Keratinocyte (primary cell): ENCODE data around the gene LHFPL3.

Source experiments
- CTCF ChIP-seq, 3 experiments: IDR thresholded peaks in 1 of 3; conservative IDR thresholded peaks in 1 of 3; optimal IDR thresholded peaks in 1 of 3; 2 replicates in 2 of 3; 3 replicates in 1 of 3; pipeline versions ENCODE3 to v1.5.1; 2011; ENCODE audit warnings: low read length in 3 of 3, mild to moderate bottlenecking in 3 of 3, moderate library complexity in 2 of 3, control low read depth in 1 of 3, inconsistent platforms in 1 of 3; ENCODE audit not compliant: insufficient read depth in 2 of 3; ENCODE audit errors: extremely low read depth in 1 of 3
- EZH2 ChIP-seq: IDR thresholded peaks from one replicate; pipeline ENCODE4 v1.6.1; 2012; ENCODE audit warnings: inconsistent platforms, mild to moderate bottlenecking, low read length, moderate library complexity

DNA sequence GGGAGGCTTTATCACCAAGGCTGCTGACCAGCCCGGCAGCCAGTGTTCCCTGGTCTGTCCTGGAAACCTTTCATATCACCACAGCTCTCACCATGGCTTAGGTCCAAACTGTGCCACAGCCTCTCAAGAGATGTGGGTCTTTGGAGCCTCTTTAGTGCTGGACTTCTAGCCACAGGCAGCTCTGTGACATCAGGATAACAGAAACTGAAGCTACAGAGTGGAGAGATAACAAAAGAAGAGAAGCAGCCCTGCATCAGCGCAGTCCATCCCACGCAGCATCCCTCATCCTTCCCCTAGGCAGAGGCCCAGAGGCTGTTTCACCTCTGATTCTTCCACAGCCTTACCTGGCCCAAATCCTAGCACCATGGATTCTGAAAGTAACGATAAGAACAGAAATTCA is 497.7 kb downstream of the LHFPL3 start:
- TF ChIP-seq CTCF (optimal IDR thresholded peaks at IDR 0.05 in 1 of 3, IDR thresholded peaks at IDR 0.05 in 1 of 3, conservative IDR thresholded peaks at IDR 0.05 in 1 of 3; ENCODE audit: extremely low read depth in 1 of 3, insufficient read depth in 2 of 3, low read length in 3 of 3) (no peak), EZH2 (no peak)
